Ishikawa (cell line): ENCODE data around the gene ARHGAP26.

Experiments
- CEBPB ChIP-seq: IDR thresholded peaks from 2 replicates; pipeline ENCODE4 v1.6.1; 2012
- EP300 ChIP-seq: IDR thresholded peaks from 2 replicates; pipeline ENCODE4 v1.6.1; 2012; ENCODE audit warnings: borderline replicate concordance
- MAX ChIP-seq: IDR thresholded peaks from 2 replicates; pipeline ENCODE4 v1.6.1; 2012
- RAD21 ChIP-seq: IDR thresholded peaks from 2 replicates; pipeline ENCODE4 v1.6.1; 2012; ENCODE audit warnings: low read depth
- REST ChIP-seq: IDR thresholded peaks from 2 replicates; pipeline ENCODE4 v1.6.1; 2012; ENCODE audit warnings: low read depth, mild to moderate bottlenecking
- TAF1 ChIP-seq: IDR thresholded peaks from 2 replicates; pipeline ENCODE4 v1.6.1; 2012; ENCODE audit warnings: low read depth, mild to moderate bottlenecking
- USF1 ChIP-seq: IDR thresholded peaks from 2 replicates; pipeline ENCODE4 v1.6.1; 2012
- ZBTB7A ChIP-seq: IDR thresholded peaks from 2 replicates; pipeline ENCODE4 v1.6.1; 2012; ENCODE audit warnings: low read depth

- TF ChIP-seq RAD21 (no peak), REST (no peak), USF1 (no peak), EP300 (no peak), ZBTB7A (no peak), TAF1 (no peak), CEBPB (no peak), MAX (no peak)
Measured at GRCh38 chr5:142819825-142820224, 49.6 kb downstream of the ARHGAP26 start.
